Measurements from ENCODE around the gene CD99. TPM values are rescaled to one million over a fixed set of nuclear protein-coding genes. Genes with fewer than 3 reads are reported as not detected.
"Not testable (repeated sequence)": the region's sequence is repeated elsewhere in the genome, so short reads cannot be mapped to it uniquely, and the experiment has no call there.

The CD99 gene
- total and polyA plus RNA-seq, 2 of the 13 experiments (the other 11 are each of a cell fraction or from before 2014, with no cell fraction given) = 78.8 to 111 TPM

GRCh38 chrX:2673611-2674010, 17.5 kb upstream of the CD99 start:
- no peaks in the 10 kb centered on the region for H4K20me1 ChIP-seq (ENCODE audit: insufficient read depth, low read length)
- H3K4me1 ChIP-seq (ENCODE audit: insufficient read depth, low read length) = peaks cover 30% of the 10 kb centered on the region
- no peaks in the 10 kb centered on the region for H3K36me3 ChIP-seq (replicated peaks in 1 of 2; ENCODE audit: control insufficient read depth in 1 of 2, insufficient read depth in 2 of 2, low read length in 2 of 2)
- no peak overlapping the region for H3K27ac ChIP-seq (ENCODE audit: extremely low read length, insufficient read depth, low read length)
- no peaks in the 10 kb centered on the region for H3K9me3 ChIP-seq (ENCODE audit: low read length)
- no peak for ATAC-seq
- no peaks in the 10 kb centered on the region for H3K79me2 ChIP-seq (ENCODE audit: insufficient read depth, low read length)
- 92% methylated on average over 12 of the region's 12 CpGs for WGBS (ENCODE audit: low lambda C conversion rate)
- ChIA-PET POLR2A (no interaction called here), CTCF (ENCODE audit: low intra/inter-chr PET ratio, low total read pairs) (no interaction called here)
- intact Hi-C loops (cut with micrococcal nuclease; ENCODE audit: unreplicated experiment) (no loop called here), in situ Hi-C loops (cut with HindIII; ENCODE audit: extremely low pct_ligation_motif_present, low pct_unique_long_range_greater_than_20kb) (no loop called here)
- no peaks in the 10 kb centered on the region for H3K27me3 ChIP-seq (ENCODE audit: control insufficient read depth in 1 of 2, insufficient read depth in 2 of 2, low read length in 2 of 2)
- no peak overlapping the region for H3K4me3 ChIP-seq (replicated peaks in 1 of 3; ENCODE audit: insufficient read depth in 1 of 3, low read depth in 2 of 3, low read length in 3 of 3)
- FAIRE-seq = no peak
- DNase-seq (ENCODE audit: low spot score) = no peak
- no TSS peak for BruUV-seq (replicated peaks)
- TF ChIP-seq REST (IDR thresholded peaks at IDR 0.05; ENCODE audit: borderline replicate concordance in 1 of 2, low read depth in 1 of 2, low read length in 2 of 2) = no peak
- no peak for TF ChIP-seq MBD4 (IDR thresholded peaks at IDR 0.05; ENCODE audit: borderline replicate concordance, low read length)
- no peak for TF ChIP-seq KDM5B (CRISPR knock-in tag; IDR thresholded peaks at IDR 0.05; ENCODE audit: borderline replicate concordance)
- TF ChIP-seq ZNF674 (CRISPR knock-in tag; IDR thresholded peaks at IDR 0.05; ENCODE audit: low read depth) = no peak
- TF ChIP-seq ZNF256 (CRISPR knock-in tag; conservative IDR thresholded peaks at IDR 0.05) = no peak
- TF ChIP-seq ZNF225 (CRISPR knock-in tag; IDR thresholded peaks at IDR 0.05) = no peak
- no peak for TF ChIP-seq LBX2 (CRISPR knock-in tag; IDR thresholded peaks at IDR 0.05; ENCODE audit: borderline replicate concordance)
- H3K4me2 ChIP-seq (ENCODE audit: low read depth, low read length) = no peak overlapping the region
- no peak overlapping the region for H2AFZ ChIP-seq (ENCODE audit: low read length)
- no peak overlapping the region for H3K9ac ChIP-seq (ENCODE audit: insufficient read depth, low read depth, low read length)

- H3K79me2 ChIP-seq (ENCODE audit: insufficient read depth, low read length); intact Hi-C loops (cut with micrococcal nuclease; ENCODE audit: unreplicated experiment); CTCF ChIA-PET (ENCODE audit: low intra/inter-chr PET ratio, low total read pairs); H3K36me3 ChIP-seq (replicated peaks in 1 of 2; ENCODE audit: control insufficient read depth in 1 of 2, insufficient read depth in 2 of 2, low read length in 2 of 2); in situ Hi-C loops (cut with HindIII; ENCODE audit: extremely low pct_ligation_motif_present, low pct_unique_long_range_greater_than_20kb); BruUV-seq (replicated peaks); H3K9ac ChIP-seq (ENCODE audit: insufficient read depth, low read depth, low read length); H3K9me3 ChIP-seq (ENCODE audit: low read length); POLR2A ChIA-PET; DNase-seq (ENCODE audit: low spot score); H4K20me1 ChIP-seq (ENCODE audit: insufficient read depth, low read length); H3K4me3 ChIP-seq (replicated peaks in 1 of 3; ENCODE audit: insufficient read depth in 1 of 3, low read depth in 2 of 3, low read length in 3 of 3); FAIRE-seq; H3K4me2 ChIP-seq (ENCODE audit: low read depth, low read length); H2AFZ ChIP-seq (ENCODE audit: low read length); ATAC-seq; H3K27ac ChIP-seq (ENCODE audit: extremely low read length, insufficient read depth, low read length); H3K27me3 ChIP-seq (ENCODE audit: control insufficient read depth in 1 of 2, insufficient read depth in 2 of 2, low read length in 2 of 2): not testable (repeated sequence)
- peaks cover 38% of the 10 kb centered on the region for H3K4me1 ChIP-seq (ENCODE audit: insufficient read depth, low read length)
- WGBS (ENCODE audit: low lambda C conversion rate) = 98% methylated on average over 7 of the region's 7 CpGs
Measured at GRCh38 chrX:2675657-2676200, 15.4 kb upstream of the CD99 start.

Data from HepG2 (cell line).